ENCODE measurements around the gene ABCC3. TPM values are rescaled to one million over a fixed set of nuclear protein-coding genes. Genes with fewer than 3 reads are reported as not detected.

The ABCC3 gene
- total RNA-seq, 1 experiment from 2014 or later = 66.2 TPM

DNA sequence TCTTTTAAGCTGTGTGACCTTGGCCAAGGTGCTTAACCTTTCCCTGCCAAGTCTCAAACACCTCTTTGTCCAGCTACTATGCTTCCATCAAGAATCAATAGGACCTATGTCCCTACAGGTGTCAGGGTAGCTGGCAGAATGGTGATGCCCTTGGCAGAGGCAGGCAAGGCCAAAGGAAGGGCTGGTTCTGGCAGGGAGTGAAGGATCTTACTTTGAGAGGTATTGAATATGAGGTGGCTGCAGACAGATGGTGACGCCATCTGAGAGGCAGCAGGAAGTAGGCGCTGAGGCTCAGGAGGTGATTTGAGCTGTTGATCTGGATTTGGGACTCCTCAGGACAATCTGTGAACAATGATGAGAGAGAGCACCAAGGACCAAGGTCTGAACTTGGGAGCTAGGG is 12.5 kb downstream of the ABCC3 start:
- ChIA-PET POLR2A (interaction anchor here (1.3 to 3.6 kb wide), 5 partner anchors 9 to 84 kb away, joined by 3 to 20 read pairs (median 3); no protein-coding TSS in a partner anchor), RAD21 (ENCODE audit: low non-redundant PET in 1 of 2, low total read pairs in 2 of 2, uncharacterized antibody in 2 of 2, unreplicated experiment in 2 of 2) (interaction anchor here in 1 of 2 experiments (1.6 kb wide), 1 partner anchor 17 kb away, joined by 6 read pairs; no protein-coding TSS in a partner anchor), CTCF (interaction anchor here (1.4 to 2.2 kb wide), 2 partner anchors 17 to 20 kb away, joined by 7 read pairs; no protein-coding TSS in a partner anchor)
- peaks cover 28 to 58% of the 10 kb centered on the region in 2 experiments for H3K4me1 ChIP-seq (ENCODE audit: control insufficient read depth in 1 of 2, insufficient read depth in 2 of 2, low read length in 2 of 2)
- no peaks in the 10 kb centered on the region for H3K27me3 ChIP-seq (ENCODE audit: insufficient read depth, low read length)
- H3K9me3 ChIP-seq (ENCODE audit: control insufficient read depth in 1 of 2, insufficient read depth in 1 of 2, low read depth in 1 of 2, low read length in 2 of 2) = no peaks in the 10 kb centered on the region
- no peaks in the 10 kb centered on the region for H4K20me1 ChIP-seq (ENCODE audit: insufficient read depth)
- H2AFZ ChIP-seq (ENCODE audit: low read depth, low read length, poor library complexity, severe bottlenecking) = no peak overlapping the region
- ATAC-seq (no peak), DNase-seq (ENCODE audit: low read depth, low spot score) (no peak)
- BruUV-seq (replicated peaks) = no TSS peak
- TF ChIP-seq ELF1 (IDR thresholded peaks at IDR 0.05; ENCODE audit: borderline replicate concordance, low read depth) (no peak), JUND (IDR thresholded peaks at IDR 0.05) (no peak), YY1 (IDR thresholded peaks at IDR 0.05; ENCODE audit: extremely low read depth, insufficient replicate concordance, low read depth, low read length) (no peak), EGR1 (IDR thresholded peaks at IDR 0.05; ENCODE audit: low read depth) (no peak), EZH2phosphoT487 (IDR thresholded peaks at IDR 0.05; ENCODE audit: borderline replicate concordance) (no peak), RAD21 (IDR thresholded peaks at IDR 0.05; ENCODE audit: low read depth) (no peak), EZH2 (IDR thresholded peaks at IDR 0.05) (no peak), POLR2AphosphoS5 (IDR thresholded peaks at IDR 0.05; ENCODE audit: low read depth, low read length) (no peak), CBX3 (IDR thresholded peaks at IDR 0.05; ENCODE audit: low read depth) (no peak), CEBPB (IDR thresholded peaks at IDR 0.05; ENCODE audit: low read depth) (no peak), SP1 (IDR thresholded peaks at IDR 0.05; ENCODE audit: low read depth) (no peak), TCF7L2 (IDR thresholded peaks at IDR 0.05; ENCODE audit: borderline replicate concordance, extremely low read depth, insufficient read depth, insufficient read length) (no peak)
- TF ChIP-seq, protein P1, sequence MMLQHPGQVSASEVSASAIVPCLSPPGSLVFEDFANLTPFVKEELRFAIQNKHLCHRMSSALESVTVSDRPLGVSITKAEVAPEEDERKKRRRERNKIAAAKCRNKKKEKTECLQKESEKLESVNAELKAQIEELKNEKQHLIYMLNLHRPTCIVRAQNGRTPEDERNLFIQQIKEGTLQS (IDR thresholded peaks at IDR 0.05) = no peak
- TF ChIP-seq, protein P2, sequence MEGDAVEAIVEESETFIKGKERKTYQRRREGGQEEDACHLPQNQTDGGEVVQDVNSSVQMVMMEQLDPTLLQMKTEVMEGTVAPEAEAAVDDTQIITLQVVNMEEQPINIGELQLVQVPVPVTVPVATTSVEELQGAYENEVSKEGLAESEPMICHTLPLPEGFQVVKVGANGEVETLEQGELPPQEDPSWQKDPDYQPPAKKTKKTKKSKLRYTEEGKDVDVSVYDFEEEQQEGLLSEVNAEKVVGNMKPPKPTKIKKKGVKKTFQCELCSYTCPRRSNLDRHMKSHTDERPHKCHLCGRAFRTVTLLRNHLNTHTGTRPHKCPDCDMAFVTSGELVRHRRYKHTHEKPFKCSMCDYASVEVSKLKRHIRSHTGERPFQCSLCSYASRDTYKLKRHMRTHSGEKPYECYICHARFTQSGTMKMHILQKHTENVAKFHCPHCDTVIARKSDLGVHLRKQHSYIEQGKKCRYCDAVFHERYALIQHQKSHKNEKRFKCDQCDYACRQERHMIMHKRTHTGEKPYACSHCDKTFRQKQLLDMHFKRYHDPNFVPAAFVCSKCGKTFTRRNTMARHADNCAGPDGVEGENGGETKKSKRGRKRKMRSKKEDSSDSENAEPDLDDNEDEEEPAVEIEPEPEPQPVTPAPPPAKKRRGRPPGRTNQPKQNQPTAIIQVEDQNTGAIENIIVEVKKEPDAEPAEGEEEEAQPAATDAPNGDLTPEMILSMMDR (IDR thresholded peaks at IDR 0.05 in 2 of 3, conservative IDR thresholded peaks at IDR 0.05 in 1 of 3; ENCODE audit: borderline replicate concordance in 1 of 3, insufficient read depth in 1 of 3, low read depth in 2 of 3, low read length in 2 of 3) = no peak
- TF ChIP-seq, protein P3, sequence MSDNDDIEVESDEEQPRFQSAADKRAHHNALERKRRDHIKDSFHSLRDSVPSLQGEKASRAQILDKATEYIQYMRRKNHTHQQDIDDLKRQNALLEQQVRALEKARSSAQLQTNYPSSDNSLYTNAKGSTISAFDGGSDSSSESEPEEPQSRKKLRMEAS (IDR thresholded peaks at IDR 0.05) = no peak
- TF ChIP-seq, protein P4, sequence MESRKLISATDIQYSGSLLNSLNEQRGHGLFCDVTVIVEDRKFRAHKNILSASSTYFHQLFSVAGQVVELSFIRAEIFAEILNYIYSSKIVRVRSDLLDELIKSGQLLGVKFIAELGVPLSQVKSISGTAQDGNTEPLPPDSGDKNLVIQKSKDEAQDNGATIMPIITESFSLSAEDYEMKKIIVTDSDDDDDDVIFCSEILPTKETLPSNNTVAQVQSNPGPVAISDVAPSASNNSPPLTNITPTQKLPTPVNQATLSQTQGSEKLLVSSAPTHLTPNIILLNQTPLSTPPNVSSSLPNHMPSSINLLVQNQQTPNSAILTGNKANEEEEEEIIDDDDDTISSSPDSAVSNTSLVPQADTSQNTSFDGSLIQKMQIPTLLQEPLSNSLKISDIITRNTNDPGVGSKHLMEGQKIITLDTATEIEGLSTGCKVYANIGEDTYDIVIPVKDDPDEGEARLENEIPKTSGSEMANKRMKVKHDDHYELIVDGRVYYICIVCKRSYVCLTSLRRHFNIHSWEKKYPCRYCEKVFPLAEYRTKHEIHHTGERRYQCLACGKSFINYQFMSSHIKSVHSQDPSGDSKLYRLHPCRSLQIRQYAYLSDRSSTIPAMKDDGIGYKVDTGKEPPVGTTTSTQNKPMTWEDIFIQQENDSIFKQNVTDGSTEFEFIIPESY (IDR thresholded peaks at IDR 0.05; ENCODE audit: extremely low read depth, insufficient replicate concordance, low read length) = no peak
- TF ChIP-seq, protein P5, sequence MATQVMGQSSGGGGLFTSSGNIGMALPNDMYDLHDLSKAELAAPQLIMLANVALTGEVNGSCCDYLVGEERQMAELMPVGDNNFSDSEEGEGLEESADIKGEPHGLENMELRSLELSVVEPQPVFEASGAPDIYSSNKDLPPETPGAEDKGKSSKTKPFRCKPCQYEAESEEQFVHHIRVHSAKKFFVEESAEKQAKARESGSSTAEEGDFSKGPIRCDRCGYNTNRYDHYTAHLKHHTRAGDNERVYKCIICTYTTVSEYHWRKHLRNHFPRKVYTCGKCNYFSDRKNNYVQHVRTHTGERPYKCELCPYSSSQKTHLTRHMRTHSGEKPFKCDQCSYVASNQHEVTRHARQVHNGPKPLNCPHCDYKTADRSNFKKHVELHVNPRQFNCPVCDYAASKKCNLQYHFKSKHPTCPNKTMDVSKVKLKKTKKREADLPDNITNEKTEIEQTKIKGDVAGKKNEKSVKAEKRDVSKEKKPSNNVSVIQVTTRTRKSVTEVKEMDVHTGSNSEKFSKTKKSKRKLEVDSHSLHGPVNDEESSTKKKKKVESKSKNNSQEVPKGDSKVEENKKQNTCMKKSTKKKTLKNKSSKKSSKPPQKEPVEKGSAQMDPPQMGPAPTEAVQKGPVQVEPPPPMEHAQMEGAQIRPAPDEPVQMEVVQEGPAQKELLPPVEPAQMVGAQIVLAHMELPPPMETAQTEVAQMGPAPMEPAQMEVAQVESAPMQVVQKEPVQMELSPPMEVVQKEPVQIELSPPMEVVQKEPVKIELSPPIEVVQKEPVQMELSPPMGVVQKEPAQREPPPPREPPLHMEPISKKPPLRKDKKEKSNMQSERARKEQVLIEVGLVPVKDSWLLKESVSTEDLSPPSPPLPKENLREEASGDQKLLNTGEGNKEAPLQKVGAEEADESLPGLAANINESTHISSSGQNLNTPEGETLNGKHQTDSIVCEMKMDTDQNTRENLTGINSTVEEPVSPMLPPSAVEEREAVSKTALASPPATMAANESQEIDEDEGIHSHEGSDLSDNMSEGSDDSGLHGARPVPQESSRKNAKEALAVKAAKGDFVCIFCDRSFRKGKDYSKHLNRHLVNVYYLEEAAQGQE (IDR thresholded peaks at IDR 0.05; ENCODE audit: low read depth) = no peak
- H3K27ac ChIP-seq (ENCODE audit: low read depth, low read length) = no peak overlapping the region
- no peaks in the 10 kb centered on the region for H3K79me2 ChIP-seq (ENCODE audit: insufficient read depth, low read length)
- no peak overlapping the region for H3K4me2 ChIP-seq (ENCODE audit: low read length)
- H3K4me3 ChIP-seq (replicated peaks in 1 of 2; ENCODE audit: low read depth in 1 of 2, low read length in 2 of 2) = no peak overlapping the region
- intact Hi-C loops (cut with micrococcal nuclease) = no loop called here
- H3K9me2 ChIP-seq (ENCODE audit: insufficient read depth) = no peaks in the 10 kb centered on the region
- no peaks in the 10 kb centered on the region for H3K36me3 ChIP-seq (ENCODE audit: control insufficient read depth in 1 of 2, insufficient read depth in 2 of 2, low read length in 2 of 2)
- no peak overlapping the region for H3K9ac ChIP-seq (ENCODE audit: low read length)
